Rectal smooth muscle tissue (tissue), 1 donor: ENCODE data around the gene LIN9.
"Not testable (repeated sequence)": the region's sequence is repeated elsewhere in the genome, so short reads cannot be mapped to it uniquely, and the experiment has no call there.

Source experiments
- H3K27ac ChIP-seq: one replicate; pipeline ENCODE4 v1.7.0; 2013; ENCODE audit warnings: low read depth, low read length, inconsistent platforms
- H3K27me3 ChIP-seq: one replicate; pipeline ENCODE4 v1.7.0; 2013; ENCODE audit warnings: low read length; ENCODE audit not compliant: control insufficient read depth, insufficient read depth
- H3K36me3 ChIP-seq: one replicate; pipeline ENCODE4 v1.7.0; 2013; ENCODE audit warnings: low read length; ENCODE audit not compliant: control insufficient read depth, insufficient read depth
- H3K4me1 ChIP-seq: one replicate; pipeline ENCODE4 v1.7.0; 2013; ENCODE audit warnings: low read length; ENCODE audit not compliant: control insufficient read depth, insufficient read depth
- H3K4me3 ChIP-seq: one replicate; pipeline ENCODE4 v1.7.0; 2013; ENCODE audit warnings: low read length
- H3K9ac ChIP-seq: one replicate; pipeline ENCODE4 v1.7.0; 2013; ENCODE audit warnings: low read length

The LIN9 gene

DNA sequence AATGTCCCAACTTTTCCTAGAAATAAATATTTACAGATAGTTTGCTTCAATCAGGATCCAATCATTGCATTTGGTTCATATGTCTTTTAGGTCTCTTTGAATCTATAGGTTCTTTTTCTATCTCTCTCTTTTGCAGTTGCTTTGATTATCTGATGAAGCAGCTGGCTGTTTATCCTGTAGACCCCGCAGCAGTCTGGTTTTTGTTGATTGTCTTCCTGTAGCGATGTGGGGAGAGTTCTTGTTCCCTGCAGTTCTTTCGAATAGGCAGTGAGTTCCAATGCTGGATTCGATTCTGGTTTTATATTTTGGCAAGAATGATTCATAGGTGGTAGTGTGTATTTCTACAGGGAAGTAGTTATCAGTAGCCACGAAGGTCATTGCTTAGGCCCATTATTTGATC lies 92.9 kb downstream of the LIN9 start:
- Histone ChIP-seq H3K27me3 (no peaks in the 10 kb centered on the region), H3K36me3 (no peaks in the 10 kb centered on the region), H3K27ac (no peak overlapping the region), H3K4me1 (no peaks in the 10 kb centered on the region), H3K4me3 (no peak overlapping the region), H3K9ac (no peak overlapping the region)

DNA sequence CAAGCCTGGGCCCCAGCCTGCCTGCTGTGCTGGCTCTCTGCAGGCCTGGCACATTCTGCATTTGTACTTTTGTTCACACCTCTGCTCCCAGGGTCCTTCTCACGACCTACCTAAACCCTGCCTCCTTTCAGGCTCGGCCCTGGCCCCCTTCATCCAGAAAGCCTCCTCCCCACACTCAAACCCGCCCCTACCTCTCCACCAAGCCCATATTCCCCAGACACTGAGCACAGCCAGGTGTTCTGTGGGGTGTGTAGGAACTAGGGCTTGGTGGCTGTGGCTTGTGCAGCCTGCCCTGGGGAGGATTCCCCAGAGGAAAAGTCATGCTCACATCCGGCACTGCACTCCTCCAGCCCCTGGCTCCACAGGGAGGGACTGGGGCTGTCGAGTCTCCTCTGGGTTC lies 93.7 kb downstream of the LIN9 start:
- H3K4me3 ChIP-seq = no peak overlapping the region
- no peaks in the 10 kb centered on the region for H3K27me3 ChIP-seq
- no peak overlapping the region for H3K27ac ChIP-seq
- no peaks in the 10 kb centered on the region for H3K36me3 ChIP-seq
- no peak overlapping the region for H3K9ac ChIP-seq
- H3K4me1 ChIP-seq = no peaks in the 10 kb centered on the region

- no peaks in the 10 kb centered on the region for H3K4me1 ChIP-seq
- H3K27ac ChIP-seq = no peak overlapping the region
- H3K27me3 ChIP-seq = no peaks in the 10 kb centered on the region
- H3K4me3 ChIP-seq = no peak overlapping the region
- H3K36me3 ChIP-seq = no peaks in the 10 kb centered on the region
- H3K9ac ChIP-seq = no peak overlapping the region
Observed at GRCh38 chr1:226212545-226212944, 96.4 kb downstream of the LIN9 start.

DNA sequence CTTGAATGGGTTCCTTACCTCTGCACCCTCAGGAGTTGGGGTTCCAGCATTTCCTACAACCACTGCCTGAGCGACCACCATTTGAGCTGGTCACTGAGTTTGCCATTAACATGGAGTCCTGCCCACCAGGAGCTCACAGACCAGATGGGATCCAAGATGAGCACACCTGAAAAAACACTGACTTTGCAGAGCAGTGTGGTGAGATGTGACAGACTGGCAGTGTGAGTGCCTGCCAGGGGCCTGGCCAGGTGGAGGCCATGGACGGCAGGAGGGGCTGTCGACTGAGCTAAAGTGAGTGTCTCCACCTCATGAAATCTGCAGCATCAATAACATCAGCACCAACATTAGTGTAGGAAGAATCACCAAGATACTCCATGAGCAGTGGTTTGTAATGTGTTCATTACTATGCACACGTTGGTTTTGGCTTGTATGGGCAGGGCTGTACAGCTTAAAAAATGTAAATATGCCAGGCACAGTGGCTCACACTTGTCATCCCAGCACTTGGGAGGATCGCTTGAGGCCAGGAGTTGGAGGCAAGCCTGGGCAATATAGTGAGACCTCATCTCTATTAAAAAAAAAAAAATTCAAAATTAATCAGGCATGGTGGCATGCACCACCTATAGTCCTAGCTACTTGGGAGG lies 97.7 kb downstream of the LIN9 start:
- Histone ChIP-seq H3K27ac (no peak overlapping the region), H3K9ac (no peak overlapping the region), H3K36me3 (no peaks in the 10 kb centered on the region)

GRCh38 chr1:226210571-226211176 lies 98.3 kb downstream of the LIN9 start:
- Histone ChIP-seq H3K36me3 (no peaks in the 10 kb centered on the region), H3K9ac (no peak overlapping the region), H3K27ac (no peak overlapping the region), H3K27me3 (no peaks in the 10 kb centered on the region), H3K4me1 (no peaks in the 10 kb centered on the region), H3K4me3 (no peak overlapping the region)

More for the DNA sequence above, 97.7 kb downstream of the LIN9 start:
- Histone ChIP-seq H3K4me3 (no peak overlapping the region), H3K27me3 (no peaks in the 10 kb centered on the region), H3K4me1 (no peaks in the 10 kb centered on the region)

GRCh38 chr1:226209307-226210059 lies 99.5 kb downstream of the LIN9 start:
- H3K4me1 ChIP-seq = no peaks in the 10 kb centered on the region

DNA sequence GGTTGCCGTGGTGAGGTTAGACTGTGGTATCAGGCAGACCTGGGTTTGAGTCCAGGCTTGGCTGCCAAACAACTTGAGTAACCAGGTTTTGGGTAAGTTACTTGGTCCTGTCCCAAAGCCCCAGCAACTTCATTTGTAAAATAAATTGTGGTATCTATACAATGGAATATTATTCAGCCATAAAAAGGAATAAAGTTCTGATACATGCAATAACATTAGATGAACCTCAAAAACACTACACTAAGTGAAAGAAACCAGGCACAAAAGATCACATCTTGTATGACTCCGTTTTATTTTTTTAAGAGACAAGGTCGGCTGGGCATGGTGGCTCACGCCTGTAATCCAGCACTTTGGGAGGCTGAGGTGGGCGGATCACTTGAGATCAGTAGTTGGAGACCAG lies 101.9 kb downstream of the LIN9 start:
- no peaks in the 10 kb centered on the region for H3K36me3 ChIP-seq
- H3K27me3 ChIP-seq = no peaks in the 10 kb centered on the region
- no peak overlapping the region for H3K4me3 ChIP-seq
- no peaks in the 10 kb centered on the region for H3K4me1 ChIP-seq
- no peak overlapping the region for H3K27ac ChIP-seq
- H3K9ac ChIP-seq = no peak overlapping the region

More at GRCh38 chr1:226209307-226210059, 99.5 kb downstream of the LIN9 start:
- Histone ChIP-seq H3K36me3 (no peaks in the 10 kb centered on the region), H3K27ac (no peak overlapping the region), H3K27me3 (no peaks in the 10 kb centered on the region), H3K4me3 (no peak overlapping the region), H3K9ac (no peak overlapping the region)

GRCh38 chr1:226204198-226204597 lies 104.8 kb downstream of the LIN9 start:
- H3K4me1 ChIP-seq = no peaks in the 10 kb centered on the region
- H3K36me3 ChIP-seq = no peaks in the 10 kb centered on the region

DNA sequence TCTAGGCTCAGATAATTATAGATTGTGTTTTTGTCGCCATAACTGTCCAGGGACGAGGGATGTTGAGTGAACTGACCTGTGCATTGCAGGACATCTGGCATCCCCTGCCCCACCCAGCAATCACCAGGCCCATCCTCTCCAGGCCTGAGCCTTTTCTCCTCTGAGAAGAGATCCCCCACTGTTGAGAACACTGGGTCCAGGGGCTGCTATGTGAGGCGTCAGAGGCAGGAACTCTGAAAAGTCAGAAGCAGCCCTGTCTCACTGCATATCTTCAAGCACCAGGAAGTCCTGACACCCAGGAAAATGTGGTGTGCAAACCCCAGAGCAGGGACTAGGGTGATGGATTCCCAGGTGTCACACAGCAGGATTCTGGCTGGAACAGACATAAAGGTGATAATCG lies 105.3 kb downstream of the LIN9 start:
- Histone ChIP-seq H3K27ac (no peak overlapping the region), H3K9ac (no peak overlapping the region), H3K4me3 (no peak overlapping the region), H3K36me3 (no peaks in the 10 kb centered on the region), H3K27me3 (no peaks in the 10 kb centered on the region), H3K4me1 (no peaks in the 10 kb centered on the region)

More at GRCh38 chr1:226204198-226204597, 104.8 kb downstream of the LIN9 start:
- H3K4me3 ChIP-seq = no peak overlapping the region
- H3K27me3 ChIP-seq = no peaks in the 10 kb centered on the region
- H3K9ac ChIP-seq = no peak overlapping the region
- no peak overlapping the region for H3K27ac ChIP-seq

- Histone ChIP-seq H3K27me3 (no peaks in the 10 kb centered on the region), H3K4me1 (no peaks in the 10 kb centered on the region), H3K4me3 (no peak overlapping the region), H3K36me3 (no peaks in the 10 kb centered on the region), H3K9ac (no peak overlapping the region), H3K27ac (no peak overlapping the region)
Observed at GRCh38 chr1:226203240-226203639, 105.7 kb downstream of the LIN9 start.

DNA sequence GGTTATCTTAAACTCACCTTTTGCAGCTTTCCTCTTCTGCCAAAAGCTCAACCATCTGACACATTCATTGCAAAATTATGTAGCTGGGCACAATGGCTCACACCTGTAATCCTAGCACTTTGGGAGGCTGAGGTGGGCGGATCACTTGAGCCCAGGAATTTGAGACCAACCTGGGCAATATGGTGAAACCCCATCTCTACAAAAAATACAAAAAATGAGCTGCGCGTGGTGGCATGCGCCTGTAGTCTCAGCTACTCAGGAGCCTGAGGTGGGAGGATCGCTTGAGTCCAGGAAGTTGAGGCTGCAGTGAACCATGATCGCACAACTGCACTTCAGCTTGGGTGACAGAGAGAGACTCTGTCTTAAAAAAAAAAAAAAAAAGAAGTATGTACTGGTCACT lies 106.3 kb downstream of the LIN9 start:
- H3K27ac ChIP-seq, H3K4me1 ChIP-seq, H3K9ac ChIP-seq, H3K27me3 ChIP-seq, H3K4me3 ChIP-seq, H3K36me3 ChIP-seq: not testable (repeated sequence)

- H3K4me1 ChIP-seq = no peaks in the 10 kb centered on the region
- H3K27ac ChIP-seq = no peak overlapping the region
- no peaks in the 10 kb centered on the region for H3K27me3 ChIP-seq
- no peak overlapping the region for H3K9ac ChIP-seq
- no peaks in the 10 kb centered on the region for H3K36me3 ChIP-seq
- no peak overlapping the region for H3K4me3 ChIP-seq
Observed at GRCh38 chr1:226202246-226202645, 106.7 kb downstream of the LIN9 start.
